GM20000 (cell line): ENCODE measurements around the gene FRMPD4.
"Not testable (repeated sequence)": the region's sequence is repeated elsewhere in the genome, so short reads cannot be mapped to it uniquely, and the experiment has no call there.

Experiments used
- DNase-seq: peaks from one replicate; pipeline ENCODE4 v3.0.0; 2012; ENCODE audit warnings: low spot score
- TF ChIP-seq, protein P1 (sequence below): IDR thresholded peaks from 2 replicates; pipeline ENCODE4 v1.5.1; 2012; ENCODE audit warnings: mild to moderate bottlenecking, control low read depth; ENCODE audit errors: extremely low read depth, missing control alignments

FRMPD4 gene

DNA sequence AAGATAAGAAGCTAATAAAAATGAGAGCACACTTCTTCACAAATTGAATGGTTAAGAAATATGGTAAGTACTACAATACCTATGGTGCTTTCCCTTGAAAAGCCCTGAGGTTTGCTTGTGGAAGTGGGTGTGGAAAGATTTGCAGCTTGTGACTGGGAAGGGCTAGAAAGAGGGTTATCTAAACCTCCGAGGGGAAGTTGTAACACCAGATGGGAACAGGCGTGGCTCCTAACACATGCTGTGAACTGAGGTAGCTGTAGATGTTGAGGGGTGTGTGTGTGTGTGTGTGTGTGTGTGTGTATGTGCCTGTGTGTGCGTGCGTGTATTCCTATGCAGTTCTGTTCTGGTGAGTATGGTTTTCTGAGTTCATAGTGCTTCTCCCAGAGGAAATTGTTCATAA lies 21.5 kb downstream of the FRMPD4 start:
- DNase-seq, result no peak
- TF ChIP-seq, protein P1, sequence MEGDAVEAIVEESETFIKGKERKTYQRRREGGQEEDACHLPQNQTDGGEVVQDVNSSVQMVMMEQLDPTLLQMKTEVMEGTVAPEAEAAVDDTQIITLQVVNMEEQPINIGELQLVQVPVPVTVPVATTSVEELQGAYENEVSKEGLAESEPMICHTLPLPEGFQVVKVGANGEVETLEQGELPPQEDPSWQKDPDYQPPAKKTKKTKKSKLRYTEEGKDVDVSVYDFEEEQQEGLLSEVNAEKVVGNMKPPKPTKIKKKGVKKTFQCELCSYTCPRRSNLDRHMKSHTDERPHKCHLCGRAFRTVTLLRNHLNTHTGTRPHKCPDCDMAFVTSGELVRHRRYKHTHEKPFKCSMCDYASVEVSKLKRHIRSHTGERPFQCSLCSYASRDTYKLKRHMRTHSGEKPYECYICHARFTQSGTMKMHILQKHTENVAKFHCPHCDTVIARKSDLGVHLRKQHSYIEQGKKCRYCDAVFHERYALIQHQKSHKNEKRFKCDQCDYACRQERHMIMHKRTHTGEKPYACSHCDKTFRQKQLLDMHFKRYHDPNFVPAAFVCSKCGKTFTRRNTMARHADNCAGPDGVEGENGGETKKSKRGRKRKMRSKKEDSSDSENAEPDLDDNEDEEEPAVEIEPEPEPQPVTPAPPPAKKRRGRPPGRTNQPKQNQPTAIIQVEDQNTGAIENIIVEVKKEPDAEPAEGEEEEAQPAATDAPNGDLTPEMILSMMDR, result no peak

DNA sequence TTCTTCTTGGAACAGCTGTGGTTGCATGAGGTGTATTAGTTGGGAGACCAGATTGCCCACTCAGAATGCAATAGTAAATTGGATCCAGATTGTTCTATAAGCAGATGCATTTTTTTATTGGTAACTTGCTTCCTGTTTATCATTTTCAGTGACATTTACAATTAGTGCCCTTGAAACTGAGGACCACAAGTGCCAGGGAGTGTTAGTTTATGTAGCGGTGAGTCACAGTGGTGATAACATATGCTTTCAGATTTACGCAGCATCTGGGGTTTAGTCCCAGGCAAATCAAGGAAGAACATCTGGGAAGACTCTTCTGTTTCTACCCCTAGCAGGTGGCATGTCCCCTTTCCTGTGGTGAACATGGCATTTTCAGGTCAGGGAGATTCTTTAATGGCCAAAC lies 24.1 kb downstream of the FRMPD4 start:
- TF ChIP-seq, protein P1, result no peak

DNA sequence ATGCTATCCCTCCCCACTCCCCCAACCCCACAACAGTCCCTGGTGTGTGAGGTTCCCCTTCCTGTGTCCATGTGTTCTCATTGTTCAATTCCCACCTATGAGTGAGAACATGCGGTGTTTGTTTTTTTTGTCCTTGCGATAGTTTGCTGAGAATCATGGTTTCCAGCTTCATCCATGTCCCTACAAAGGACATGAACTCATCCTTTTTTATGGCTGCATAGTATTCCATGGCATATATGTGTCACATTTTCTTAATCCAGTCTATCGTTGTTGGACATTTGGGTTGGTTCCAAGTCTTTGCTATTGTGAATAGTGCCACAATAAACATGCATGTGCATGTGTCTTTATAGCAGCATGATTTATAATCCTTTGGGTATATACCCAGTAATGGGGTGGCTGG lies 25.9 kb downstream of the FRMPD4 start:
- not testable (repeated sequence) for DNase-seq

More for the DNA sequence above, 24.1 kb downstream of the FRMPD4 start:
- no peak for DNase-seq

DNA sequence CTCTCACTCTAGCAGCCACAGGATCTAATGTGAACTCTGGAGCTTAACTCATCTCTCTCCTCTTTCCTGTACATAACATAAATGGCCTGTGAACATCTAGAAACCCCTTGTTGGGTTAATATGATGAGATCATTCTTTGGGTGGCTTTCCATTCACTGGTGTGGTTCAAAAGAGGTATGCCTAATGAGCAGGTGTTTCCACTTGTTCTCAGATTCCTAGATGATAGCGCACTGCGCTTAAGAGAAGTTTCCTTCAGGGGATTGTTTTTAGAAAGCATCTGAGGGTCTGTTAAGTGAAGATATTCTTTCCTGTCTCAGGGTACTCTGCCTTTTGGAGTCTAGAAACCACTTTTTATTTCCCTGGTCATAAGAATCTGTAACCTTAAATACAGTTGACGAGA lies 32.5 kb downstream of the FRMPD4 start:
- DNase-seq, result no peak
- TF ChIP-seq, protein P1, result no peak

DNA sequence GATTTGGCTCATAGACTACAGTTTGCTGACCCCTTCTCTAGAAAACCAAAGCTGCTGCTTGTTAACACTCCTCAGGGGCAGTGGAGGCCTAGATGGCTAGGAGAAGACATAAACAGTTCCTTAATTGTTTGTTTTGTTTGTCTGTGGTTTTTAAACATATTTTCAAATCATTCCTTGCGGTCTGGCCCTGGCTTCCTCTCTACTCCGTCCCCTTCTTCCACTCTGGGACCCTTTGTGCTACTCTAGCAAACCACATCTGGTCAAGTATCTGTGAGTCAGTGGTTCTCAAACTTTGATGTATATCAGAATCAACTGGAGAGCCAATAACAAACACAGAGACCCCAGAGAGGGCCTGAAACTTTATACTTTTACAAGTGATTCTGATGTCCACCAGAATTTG lies 36.1 kb downstream of the FRMPD4 start:
- DNase-seq, result no peak
- TF ChIP-seq, protein P1, result no peak

DNA sequence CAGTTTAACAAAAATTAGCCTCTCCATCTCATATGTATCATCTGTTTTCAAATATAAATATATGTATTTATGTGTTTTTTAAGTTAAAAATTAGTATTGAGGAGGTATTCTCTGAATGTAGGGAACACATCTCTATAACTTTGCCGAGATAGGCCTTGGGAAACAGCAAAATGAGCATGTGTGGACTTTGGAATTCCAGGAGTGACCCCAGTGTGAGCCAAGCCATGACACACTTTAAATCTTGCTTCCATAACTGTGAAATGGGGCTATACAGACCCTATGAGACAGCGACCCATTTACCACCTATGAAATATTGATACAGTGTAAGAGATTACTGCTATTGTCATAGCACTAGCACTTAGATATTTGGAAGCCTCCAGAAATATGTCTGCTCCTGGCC lies 58.8 kb downstream of the FRMPD4 start:
- TF ChIP-seq, protein P1, result no peak
- DNase-seq, result no peak

DNA sequence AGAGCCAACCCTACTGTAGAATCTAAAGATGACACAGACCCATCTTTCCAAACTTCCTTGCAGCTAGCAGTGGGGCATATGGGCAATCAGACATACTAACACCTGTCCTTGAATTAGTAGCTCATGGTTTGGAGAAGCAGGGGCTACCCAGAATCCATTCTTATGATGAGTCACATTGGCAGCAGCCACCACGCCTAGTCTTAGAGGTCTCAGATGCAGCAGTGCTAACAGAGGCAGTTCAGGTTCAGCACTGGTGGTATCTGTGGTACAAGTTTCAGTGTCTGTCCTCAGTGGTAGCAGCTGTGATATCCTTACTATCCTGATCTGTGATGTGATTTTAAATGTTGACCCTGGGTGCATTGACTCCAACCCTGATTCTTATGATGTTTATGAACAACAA lies 68.1 kb downstream of the FRMPD4 start:
- DNase-seq, result no peak
- TF ChIP-seq, protein P1, result no peak

DNA sequence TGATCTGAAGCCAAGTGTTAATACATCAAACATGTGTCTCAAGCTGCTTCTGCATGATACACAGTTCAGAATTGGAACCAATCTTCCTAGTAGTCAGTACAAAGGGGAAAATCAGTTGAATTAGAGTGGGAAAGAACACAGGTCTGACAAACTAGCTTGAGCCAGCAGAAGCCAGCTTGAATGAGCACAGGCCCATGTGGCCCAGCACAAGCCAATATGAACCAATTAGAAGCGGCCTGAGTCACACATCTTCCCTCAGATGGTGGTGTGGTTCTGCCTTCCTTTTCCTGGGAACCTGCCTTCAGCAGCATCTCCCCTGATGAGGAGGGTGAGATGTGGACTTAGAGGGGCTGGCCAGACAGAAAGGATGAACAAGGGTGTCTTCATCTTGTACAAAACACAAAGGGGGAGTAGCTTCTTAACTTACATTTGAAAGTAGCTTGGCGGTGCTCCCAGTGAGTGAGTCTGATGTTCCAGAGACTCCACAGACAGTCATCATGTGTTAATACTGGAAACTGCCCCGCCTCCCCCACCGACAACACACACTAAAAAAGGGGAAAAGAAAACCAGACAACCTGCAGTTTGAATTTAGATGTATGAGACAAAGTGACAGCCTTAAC lies 72.0 kb downstream of the FRMPD4 start:
- no peak for DNase-seq
- TF ChIP-seq, protein P1, result no peak
